PC-9 (cell line): ENCODE measurements around the gene SCYGR4.

Experiments used
- CTCF ChIP-seq: fragments of 200-600 bp; sonication (generic); conservative IDR thresholded peaks from 2 replicates; pipeline ENCODE4 v1.6.1; 2017; ENCODE audit warnings: mixed run types, antibody characterized with exemption, mild to moderate bottlenecking, moderate library complexity
- EZH2 ChIP-seq: fragments of 200-600 bp; sonication (generic); IDR thresholded peaks from 2 replicates; pipeline ENCODE4 v1.8.0; 2017; ENCODE audit warnings: antibody characterized with exemption, low read depth

DNA sequence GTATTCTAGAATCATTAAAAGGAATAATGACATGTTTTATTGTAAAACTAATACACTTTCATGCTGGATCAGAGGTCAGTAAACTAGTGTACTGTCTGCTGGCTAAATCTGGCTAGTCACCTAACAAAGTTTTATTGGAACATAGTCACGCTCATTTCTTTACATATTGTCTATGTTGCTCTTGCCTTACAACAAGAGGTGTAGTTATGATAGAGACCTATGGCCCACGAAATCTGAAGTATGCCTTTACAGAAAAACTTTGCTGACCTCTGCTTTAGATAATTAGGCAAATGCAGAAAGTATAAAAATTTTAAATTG lies 48.5 kb upstream of the SCYGR4 start:
- TF ChIP-seq CTCF (no peak), EZH2 (no peak)
